ENCODE data around the gene SUPT3H.
"Not testable (repeated sequence)": the region's sequence is repeated elsewhere in the genome, so short reads cannot be mapped to it uniquely, and the experiment has no call there.

The SUPT3H gene

GRCh38 chr6:45278367-45278766, 99.4 kb downstream of the SUPT3H start:
- H3K27ac Mint-ChIP-seq: no peak overlapping the region
- H3K27me3 Mint-ChIP-seq (ENCODE audit: low read depth): no peaks in the 10 kb centered on the region
- peaks cover 2% of the 10 kb centered on the region for H3K4me1 Mint-ChIP-seq (ENCODE audit: low read depth)
- H3K36me3 Mint-ChIP-seq (ENCODE audit: low read depth): peaks cover 7% of the 10 kb centered on the region
- peaks cover 23% of the 10 kb centered on the region for H3K9me3 Mint-ChIP-seq
- H3K4me3 Mint-ChIP-seq: no peak overlapping the region

GRCh38 chr6:45277741-45278140, 100.0 kb downstream of the SUPT3H start:
- not testable (repeated sequence) for H3K27me3 Mint-ChIP-seq (ENCODE audit: low read depth); H3K4me3 Mint-ChIP-seq; H3K27ac Mint-ChIP-seq; H3K36me3 Mint-ChIP-seq (ENCODE audit: low read depth); H3K4me1 Mint-ChIP-seq (ENCODE audit: low read depth)
- H3K9me3 Mint-ChIP-seq: peaks cover 26% of the 10 kb centered on the region

- H3K27me3 Mint-ChIP-seq (ENCODE audit: low read depth): no peaks in the 10 kb centered on the region
- H3K36me3 Mint-ChIP-seq (ENCODE audit: low read depth): peaks cover 6% of the 10 kb centered on the region
- peaks cover 15% of the 10 kb centered on the region for H3K9me3 Mint-ChIP-seq
- no peak overlapping the region for H3K4me3 Mint-ChIP-seq
- H3K4me1 Mint-ChIP-seq (ENCODE audit: low read depth): peaks cover 2% of the 10 kb centered on the region
- no peak overlapping the region for H3K27ac Mint-ChIP-seq
Measured at GRCh38 chr6:45275358-45275757, 102.4 kb downstream of the SUPT3H start.

- Mint-ChIP-seq H3K4me3 (no peak overlapping the region), H3K4me1 (ENCODE audit: low read depth) (peaks cover 2% of the 10 kb centered on the region), H3K9me3 (peaks cover 13% of the 10 kb centered on the region), H3K36me3 (ENCODE audit: low read depth) (peaks cover 3% of the 10 kb centered on the region), H3K27ac (no peak overlapping the region), H3K27me3 (ENCODE audit: low read depth) (no peaks in the 10 kb centered on the region)
Measured at GRCh38 chr6:45272626-45273025, 105.1 kb downstream of the SUPT3H start.

- Mint-ChIP-seq H3K27ac (no peak overlapping the region), H3K4me1 (ENCODE audit: low read depth) (peaks cover 7% of the 10 kb centered on the region), H3K36me3 (ENCODE audit: low read depth) (peaks cover 2% of the 10 kb centered on the region), H3K4me3 (no peak overlapping the region), H3K9me3 (peaks cover 6% of the 10 kb centered on the region), H3K27me3 (ENCODE audit: low read depth) (no peaks in the 10 kb centered on the region)
Measured at GRCh38 chr6:45265246-45265645, 112.5 kb downstream of the SUPT3H start.

GRCh38 chr6:45260696-45261095, 117.0 kb downstream of the SUPT3H start:
- Mint-ChIP-seq H3K4me1 (ENCODE audit: low read depth) (peaks cover 7% of the 10 kb centered on the region), H3K4me3 (no peak overlapping the region), H3K36me3 (ENCODE audit: low read depth) (peaks cover 2% of the 10 kb centered on the region), H3K27ac (no peak overlapping the region), H3K9me3 (peaks cover 5% of the 10 kb centered on the region), H3K27me3 (ENCODE audit: low read depth) (no peaks in the 10 kb centered on the region)

- Mint-ChIP-seq H3K36me3 (ENCODE audit: low read depth) (peaks cover 2% of the 10 kb centered on the region), H3K9me3 (no peaks in the 10 kb centered on the region), H3K4me1 (ENCODE audit: low read depth) (peaks cover 6% of the 10 kb centered on the region), H3K27me3 (ENCODE audit: low read depth) (no peaks in the 10 kb centered on the region), H3K4me3 (no peak overlapping the region), H3K27ac (no peak overlapping the region)
Measured at GRCh38 chr6:45256697-45257695, 120.7 kb downstream of the SUPT3H start.

- Mint-ChIP-seq H3K4me3 (no peak overlapping the region), H3K9me3 (no peaks in the 10 kb centered on the region), H3K36me3 (ENCODE audit: low read depth) (no peaks in the 10 kb centered on the region), H3K4me1 (ENCODE audit: low read depth) (peaks cover 4% of the 10 kb centered on the region), H3K27me3 (ENCODE audit: low read depth) (no peaks in the 10 kb centered on the region), H3K27ac (no peak overlapping the region)
Measured at GRCh38 chr6:45255434-45255833, 122.3 kb downstream of the SUPT3H start.

- Mint-ChIP-seq H3K27ac (no peak overlapping the region), H3K27me3 (ENCODE audit: low read depth) (no peaks in the 10 kb centered on the region), H3K4me1 (ENCODE audit: low read depth) (peaks cover 4% of the 10 kb centered on the region), H3K4me3 (no peak overlapping the region), H3K9me3 (no peaks in the 10 kb centered on the region), H3K36me3 (ENCODE audit: low read depth) (no peaks in the 10 kb centered on the region)
Measured at GRCh38 chr6:45254253-45254652, 123.5 kb downstream of the SUPT3H start.

GRCh38 chr6:45253453-45253852, 124.3 kb downstream of the SUPT3H start:
- H3K27me3 Mint-ChIP-seq (ENCODE audit: low read depth): no peaks in the 10 kb centered on the region
- H3K9me3 Mint-ChIP-seq: no peaks in the 10 kb centered on the region
- peaks cover 4% of the 10 kb centered on the region for H3K4me1 Mint-ChIP-seq (ENCODE audit: low read depth)
- no peak overlapping the region for H3K4me3 Mint-ChIP-seq
- no peak overlapping the region for H3K27ac Mint-ChIP-seq
- no peaks in the 10 kb centered on the region for H3K36me3 Mint-ChIP-seq (ENCODE audit: low read depth)

- H3K4me1 Mint-ChIP-seq (ENCODE audit: low read depth): peaks cover 1% of the 10 kb centered on the region
- peaks cover 44% of the 10 kb centered on the region for H3K9me3 Mint-ChIP-seq
- H3K27ac Mint-ChIP-seq: no peak overlapping the region
- peaks cover 19% of the 10 kb centered on the region for H3K36me3 Mint-ChIP-seq (ENCODE audit: low read depth)
- H3K27me3 Mint-ChIP-seq (ENCODE audit: low read depth): no peaks in the 10 kb centered on the region
- H3K4me3 Mint-ChIP-seq: no peak overlapping the region
Measured at GRCh38 chr6:45231660-45232059, 146.1 kb downstream of the SUPT3H start.

- Mint-ChIP-seq H3K36me3 (ENCODE audit: low read depth) (peaks cover 19% of the 10 kb centered on the region), H3K27me3 (ENCODE audit: low read depth) (no peaks in the 10 kb centered on the region), H3K27ac (no peak overlapping the region), H3K4me1 (ENCODE audit: low read depth) (no peaks in the 10 kb centered on the region), H3K4me3 (no peak overlapping the region), H3K9me3 (peaks cover 38% of the 10 kb centered on the region)
Measured at GRCh38 chr6:45229416-45229815, 148.3 kb downstream of the SUPT3H start.

GRCh38 chr6:45226081-45226480, 151.7 kb downstream of the SUPT3H start:
- H3K4me3 Mint-ChIP-seq: no peak overlapping the region
- H3K27me3 Mint-ChIP-seq (ENCODE audit: low read depth): no peaks in the 10 kb centered on the region
- H3K4me1 Mint-ChIP-seq (ENCODE audit: low read depth): no peaks in the 10 kb centered on the region
- H3K36me3 Mint-ChIP-seq (ENCODE audit: low read depth): peaks cover 2% of the 10 kb centered on the region
- peaks cover 11% of the 10 kb centered on the region for H3K9me3 Mint-ChIP-seq
- no peak overlapping the region for H3K27ac Mint-ChIP-seq

GRCh38 chr6:45222380-45222779, 155.4 kb downstream of the SUPT3H start:
- Mint-ChIP-seq H3K4me1 (ENCODE audit: low read depth) (no peaks in the 10 kb centered on the region), H3K27ac (no peak overlapping the region), H3K27me3 (ENCODE audit: low read depth) (no peaks in the 10 kb centered on the region), H3K4me3 (no peak overlapping the region), H3K9me3 (peaks cover 14% of the 10 kb centered on the region), H3K36me3 (ENCODE audit: low read depth) (no peaks in the 10 kb centered on the region)

GRCh38 chr6:45215759-45216158, 162.0 kb downstream of the SUPT3H start:
- Mint-ChIP-seq H3K27ac (no peak overlapping the region), H3K4me3 (no peak overlapping the region), H3K9me3 (peaks cover 28% of the 10 kb centered on the region), H3K36me3 (ENCODE audit: low read depth) (peaks cover 4% of the 10 kb centered on the region), H3K4me1 (ENCODE audit: low read depth) (peaks cover 7% of the 10 kb centered on the region), H3K27me3 (ENCODE audit: low read depth) (no peaks in the 10 kb centered on the region)

Measured in T-helper 1 cell treated with Interleukin-12 subunit alpha and Interleukin-12 subunit beta and Interleukin-4 antibody, amounts not matched to agents 30 μg/mL and 1 μg/mL, for 36 hours (primary cell).